ENCODE results near the gene CHGA. TPM values are rescaled to one million over a fixed set of nuclear protein-coding genes. Genes with fewer than 3 reads are reported as not detected.
A peak's percentile ranks its signal among the peaks of the same experiment; 100 is the strongest.

CHGA gene
- total RNA-seq, 2 donors from 2014 or later: 40.5 to 55.7 TPM

GRCh38 chr14:92971601-92972180 is 48.7 kb downstream of the CHGA start:
- Histone ChIP-seq H3K9me3 (no peaks in the 10 kb centered on the region), H3K27me3 (replicated peaks; ENCODE audit: insufficient read depth) (no peaks in the 10 kb centered on the region), H3K4me3 (no peak overlapping the region), H3K36me3 (no peaks in the 10 kb centered on the region), H3K4me1 (replicated peaks) (peaks cover 17% of the 10 kb centered on the region), H3K27ac (peak overlapping the region in 1 of 2 donors; percentile 70)
- TF ChIP-seq POLR2AphosphoS5 (IDR thresholded peaks at IDR 0.05): no peak
- TF ChIP-seq, protein P1, sequence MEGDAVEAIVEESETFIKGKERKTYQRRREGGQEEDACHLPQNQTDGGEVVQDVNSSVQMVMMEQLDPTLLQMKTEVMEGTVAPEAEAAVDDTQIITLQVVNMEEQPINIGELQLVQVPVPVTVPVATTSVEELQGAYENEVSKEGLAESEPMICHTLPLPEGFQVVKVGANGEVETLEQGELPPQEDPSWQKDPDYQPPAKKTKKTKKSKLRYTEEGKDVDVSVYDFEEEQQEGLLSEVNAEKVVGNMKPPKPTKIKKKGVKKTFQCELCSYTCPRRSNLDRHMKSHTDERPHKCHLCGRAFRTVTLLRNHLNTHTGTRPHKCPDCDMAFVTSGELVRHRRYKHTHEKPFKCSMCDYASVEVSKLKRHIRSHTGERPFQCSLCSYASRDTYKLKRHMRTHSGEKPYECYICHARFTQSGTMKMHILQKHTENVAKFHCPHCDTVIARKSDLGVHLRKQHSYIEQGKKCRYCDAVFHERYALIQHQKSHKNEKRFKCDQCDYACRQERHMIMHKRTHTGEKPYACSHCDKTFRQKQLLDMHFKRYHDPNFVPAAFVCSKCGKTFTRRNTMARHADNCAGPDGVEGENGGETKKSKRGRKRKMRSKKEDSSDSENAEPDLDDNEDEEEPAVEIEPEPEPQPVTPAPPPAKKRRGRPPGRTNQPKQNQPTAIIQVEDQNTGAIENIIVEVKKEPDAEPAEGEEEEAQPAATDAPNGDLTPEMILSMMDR (IDR thresholded peaks at IDR 0.05): no peak
- TF ChIP-seq POLR2A (IDR thresholded peaks at IDR 0.05): no peak
- no peak for DNase-seq (ENCODE audit: low spot score)
- 93% methylated on average over 16 of the region's 16 CpGs for WGBS
- intact Hi-C loops (cut with DNase I): loop anchor here (2.0 to 5.0 kb wide), 2 partner anchors 69 to 146 kb away; partner anchors contain the start of gene ITPK1

DNA sequence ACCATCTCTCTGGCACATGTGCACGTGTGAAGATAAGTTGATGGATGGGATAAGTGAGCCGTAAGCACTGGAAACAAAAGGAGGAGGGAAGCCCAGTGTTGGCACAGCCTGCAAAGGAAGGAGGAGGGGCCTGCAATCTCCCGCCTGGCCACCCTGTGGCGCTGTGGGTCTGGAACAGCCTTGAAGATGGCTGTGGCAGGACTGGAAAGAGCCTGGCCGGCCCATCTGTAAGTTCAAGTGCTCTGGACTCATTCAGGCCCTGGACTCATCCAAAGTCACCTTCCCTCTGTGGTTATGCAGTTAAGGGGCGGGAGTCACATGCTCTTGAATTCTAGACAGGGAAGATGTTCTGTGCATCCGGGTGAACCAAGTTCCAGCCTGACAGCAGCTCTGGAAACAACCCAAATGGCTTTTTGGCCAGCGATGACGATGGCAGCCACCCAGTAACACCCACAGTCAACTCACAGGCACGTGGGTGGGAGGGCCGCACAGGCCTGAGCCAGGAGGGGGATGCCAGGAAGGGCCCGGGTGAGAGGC is 50.4 kb downstream of the CHGA start:
- WGBS: 11% methylated on average over 12 of the region's 12 CpGs
- no peaks in the 10 kb centered on the region for H3K9me3 ChIP-seq
- H3K4me1 ChIP-seq (replicated peaks): peaks cover 17% of the 10 kb centered on the region
- intact Hi-C loops (cut with DNase I): loop anchor here (2.0 to 5.0 kb wide), 2 partner anchors 67 to 144 kb away; partner anchors contain the start of gene ITPK1
- no peak overlapping the region for H3K4me3 ChIP-seq
- H3K27ac ChIP-seq: peak overlapping the region; percentile 59 to 70
- no peaks in the 10 kb centered on the region for H3K27me3 ChIP-seq (replicated peaks; ENCODE audit: insufficient read depth)
- TF ChIP-seq, protein P1 (IDR thresholded peaks at IDR 0.05): peak; percentile 60 to 95 (median 85)
- TF ChIP-seq POLR2AphosphoS5 (IDR thresholded peaks at IDR 0.05) (peak; percentile 60), POLR2A (IDR thresholded peaks at IDR 0.05) (no peak)
- DNase-seq (ENCODE audit: low spot score): peak; percentile 86
- no peaks in the 10 kb centered on the region for H3K36me3 ChIP-seq

GRCh38 chr14:92973798-92974372 is 50.9 kb downstream of the CHGA start:
- H3K36me3 ChIP-seq: no peaks in the 10 kb centered on the region
- H3K27me3 ChIP-seq (replicated peaks; ENCODE audit: insufficient read depth): no peaks in the 10 kb centered on the region
- peak; percentile 42 for DNase-seq (ENCODE audit: low spot score)
- H3K27ac ChIP-seq: peak overlapping the region; percentile 59 to 70
- H3K9me3 ChIP-seq: no peaks in the 10 kb centered on the region
- peaks cover 17% of the 10 kb centered on the region for H3K4me1 ChIP-seq (replicated peaks)
- no peak overlapping the region for H3K4me3 ChIP-seq
- peak; percentile 59 for TF ChIP-seq POLR2AphosphoS5 (IDR thresholded peaks at IDR 0.05)
- TF ChIP-seq, protein P1 (IDR thresholded peaks at IDR 0.05): no peak
- intact Hi-C loops (cut with DNase I): loop anchor here (2.0 to 5.0 kb wide), 2 partner anchors 67 to 143 kb away; partner anchors contain the start of gene ITPK1
- WGBS: 36% methylated on average over 9 of the region's 9 CpGs

- Histone ChIP-seq H3K9me3 (no peaks in the 10 kb centered on the region), H3K4me1 (replicated peaks) (peaks cover 17% of the 10 kb centered on the region), H3K27me3 (replicated peaks; ENCODE audit: insufficient read depth) (no peaks in the 10 kb centered on the region), H3K27ac (peak overlapping the region; percentile 59 to 70), H3K36me3 (no peaks in the 10 kb centered on the region), H3K4me3 (no peak overlapping the region)
- DNase-seq (ENCODE audit: low spot score): no peak
- intact Hi-C loops (cut with DNase I): loop anchor here (5.0 kb wide), 1 partner anchor 143 kb away; the partner anchor contains the start of gene ITPK1
- WGBS: 93% methylated on average over 17 of the region's 17 CpGs
- TF ChIP-seq POLR2AphosphoS5 (IDR thresholded peaks at IDR 0.05) (no peak), POLR2A (IDR thresholded peaks at IDR 0.05) (no peak)
- TF ChIP-seq, protein P1 (IDR thresholded peaks at IDR 0.05): no peak
Measured at GRCh38 chr14:92974541-92975345, 51.8 kb downstream of the CHGA start.

Data from prostate gland (tissue), 2 donors.